Activated CD4-positive, alpha-beta memory T cell treated with anti-CD3 and anti-CD28 coated beads, Interleukin-2, amount 10 ng/mL, durations not matched to agents 7 days and 5 days (primary cell): ENCODE data around the gene PRKCE. TPM values are rescaled to one million over a fixed set of nuclear protein-coding genes. Genes with fewer than 3 reads are reported as not detected.
"Not testable (repeated sequence)": the region's sequence is repeated elsewhere in the genome, so short reads cannot be mapped to it uniquely, and the experiment has no call there.

ENCODE experiments used
- CTCF ChIA-PET: fragments of 350-600 bp; sonication (Branson Sonifier 250); formaldehyde crosslinking; loops from one replicate; lab custom pipeline; 2021; ENCODE audit warnings: antibody characterized with exemption, inconsistent platforms; lab: Charles Lee
- POLR2A ChIA-PET: fragments of 350-600 bp; sonication (Branson Sonifier 250); formaldehyde crosslinking; loops from one replicate; lab custom pipeline; 2021; ENCODE audit warnings: antibody characterized with exemption; lab: Charles Lee
- DNase-seq: peaks from one replicate; pipeline ENCODE4 v3.0.0-alpha.2; 2020
- H3K27ac Mint-ChIP-seq: one replicate; pipeline ENCODE4 v1.8.0; 2021; ENCODE audit warnings: mild to moderate bottlenecking, mixed read lengths
- H3K27me3 Mint-ChIP-seq: one replicate; pipeline ENCODE4 v1.8.0; 2021; ENCODE audit warnings: mixed read lengths
- H3K36me3 Mint-ChIP-seq: one replicate; pipeline ENCODE4 v1.8.0; 2021; ENCODE audit warnings: low read depth, mixed read lengths
- H3K4me1 Mint-ChIP-seq: one replicate; pipeline ENCODE4 v1.8.0; 2021; ENCODE audit warnings: mixed read lengths
- H3K4me3 Mint-ChIP-seq: one replicate; pipeline ENCODE4 v1.8.0; 2021; ENCODE audit warnings: mild to moderate bottlenecking, mixed read lengths
- H3K9me3 Mint-ChIP-seq: one replicate; pipeline ENCODE4 v1.8.0; 2021; ENCODE audit warnings: mixed read lengths
- total RNA-seq, 2 experiments: library from RNA; stranded (reverse); gene quantifications; one replicate each; pipeline ENCODE4 v1.2.3, GENCODE V29; 2021

PRKCE gene
- total RNA-seq, 2 experiments from 2014 or later, result 20.6 to 23.3 TPM

- no peaks in the 10 kb centered on the region for H3K4me1 Mint-ChIP-seq
- H3K9me3 Mint-ChIP-seq, result no peaks in the 10 kb centered on the region
- POLR2A ChIA-PET, result interaction anchor here (1.3 kb wide), 1 partner anchor 65 kb away, joined by 4 read pairs; no protein-coding TSS in a partner anchor
- no peak for DNase-seq
- no peaks in the 10 kb centered on the region for H3K27me3 Mint-ChIP-seq
- no peak overlapping the region for H3K4me3 Mint-ChIP-seq
- H3K27ac Mint-ChIP-seq, result no peak overlapping the region
- no peaks in the 10 kb centered on the region for H3K36me3 Mint-ChIP-seq
- CTCF ChIA-PET, result no interaction called here
Measured at GRCh38 chr2:45714679-45715078, 63.2 kb downstream of the PRKCE start.

- DNase-seq, result no peak
- POLR2A ChIA-PET, result no interaction called here
- H3K9me3 Mint-ChIP-seq, result no peaks in the 10 kb centered on the region
Measured at GRCh38 chr2:45715601-45716379, 64.3 kb downstream of the PRKCE start.

GRCh38 chr2:45716432-45716831, 65.0 kb downstream of the PRKCE start:
- POLR2A ChIA-PET, DNase-seq, H3K4me1 Mint-ChIP-seq, H3K27me3 Mint-ChIP-seq, CTCF ChIA-PET, H3K9me3 Mint-ChIP-seq, H3K27ac Mint-ChIP-seq, H3K36me3 Mint-ChIP-seq, H3K4me3 Mint-ChIP-seq: not testable (repeated sequence)

More at GRCh38 chr2:45715601-45716379, 64.3 kb downstream of the PRKCE start:
- Mint-ChIP-seq H3K27ac (no peak overlapping the region), H3K27me3 (no peaks in the 10 kb centered on the region), H3K4me3 (no peak overlapping the region), H3K36me3 (no peaks in the 10 kb centered on the region), H3K4me1 (no peaks in the 10 kb centered on the region)
- CTCF ChIA-PET, result no interaction called here

- no peaks in the 10 kb centered on the region for H3K27me3 Mint-ChIP-seq
- ChIA-PET CTCF (no interaction called here), POLR2A (no interaction called here)
- DNase-seq, result no peak
- H3K4me1 Mint-ChIP-seq, result no peaks in the 10 kb centered on the region
- no peaks in the 10 kb centered on the region for H3K9me3 Mint-ChIP-seq
- no peak overlapping the region for H3K27ac Mint-ChIP-seq
- H3K4me3 Mint-ChIP-seq, result no peak overlapping the region
- H3K36me3 Mint-ChIP-seq, result no peaks in the 10 kb centered on the region
Measured at GRCh38 chr2:45716915-45717314, 65.4 kb downstream of the PRKCE start.

GRCh38 chr2:45720210-45720609, 68.7 kb downstream of the PRKCE start:
- no peaks in the 10 kb centered on the region for H3K9me3 Mint-ChIP-seq
- ChIA-PET POLR2A (no interaction called here), CTCF (no interaction called here)
- DNase-seq, result no peak
- no peaks in the 10 kb centered on the region for H3K27me3 Mint-ChIP-seq
- H3K27ac Mint-ChIP-seq, result no peak overlapping the region
- no peaks in the 10 kb centered on the region for H3K36me3 Mint-ChIP-seq
- H3K4me3 Mint-ChIP-seq, result no peak overlapping the region
- peaks cover 12% of the 10 kb centered on the region for H3K4me1 Mint-ChIP-seq

GRCh38 chr2:45721150-45721549, 69.7 kb downstream of the PRKCE start:
- ChIA-PET CTCF (no interaction called here), POLR2A (interaction anchor here (0.5 kb wide), 1 partner anchor 1203 kb away, joined by 3 read pairs; no protein-coding TSS in a partner anchor)
- no peak overlapping the region for H3K27ac Mint-ChIP-seq

GRCh38 chr2:45722477-45722876, 71.0 kb downstream of the PRKCE start:
- Mint-ChIP-seq H3K27ac (no peak overlapping the region), H3K4me3 (no peak overlapping the region), H3K27me3 (no peaks in the 10 kb centered on the region), H3K36me3 (no peaks in the 10 kb centered on the region), H3K4me1 (peaks cover 12% of the 10 kb centered on the region), H3K9me3 (no peaks in the 10 kb centered on the region)
- DNase-seq, result no peak
- POLR2A ChIA-PET, result no interaction called here
- CTCF ChIA-PET, result no interaction called here

More at GRCh38 chr2:45721150-45721549, 69.7 kb downstream of the PRKCE start:
- H3K9me3 Mint-ChIP-seq, result no peaks in the 10 kb centered on the region
- peaks cover 12% of the 10 kb centered on the region for H3K4me1 Mint-ChIP-seq
- no peaks in the 10 kb centered on the region for H3K36me3 Mint-ChIP-seq
- H3K27me3 Mint-ChIP-seq, result no peaks in the 10 kb centered on the region
- no peak overlapping the region for H3K4me3 Mint-ChIP-seq
- DNase-seq, result no peak

- CTCF ChIA-PET, result no interaction called here
Measured at GRCh38 chr2:45723857-45724256, 72.4 kb downstream of the PRKCE start.

GRCh38 chr2:45724335-45724734, 72.9 kb downstream of the PRKCE start:
- Mint-ChIP-seq H3K27me3 (no peaks in the 10 kb centered on the region), H3K36me3 (no peaks in the 10 kb centered on the region), H3K9me3 (no peaks in the 10 kb centered on the region), H3K4me3 (no peak overlapping the region), H3K27ac (no peak overlapping the region), H3K4me1 (peaks cover 12% of the 10 kb centered on the region)
- DNase-seq, result no peak
- ChIA-PET CTCF (no interaction called here), POLR2A (interaction anchor here (0.6 kb wide), 1 partner anchor 39 kb away, joined by 3 read pairs; no protein-coding TSS in a partner anchor)

More at GRCh38 chr2:45723857-45724256, 72.4 kb downstream of the PRKCE start:
- no peaks in the 10 kb centered on the region for H3K9me3 Mint-ChIP-seq
- no peak overlapping the region for H3K4me3 Mint-ChIP-seq
- POLR2A ChIA-PET, result interaction anchor here (0.6 kb wide), 1 partner anchor 39 kb away, joined by 3 read pairs; no protein-coding TSS in a partner anchor
- no peaks in the 10 kb centered on the region for H3K27me3 Mint-ChIP-seq
- peaks cover 12% of the 10 kb centered on the region for H3K4me1 Mint-ChIP-seq
- no peaks in the 10 kb centered on the region for H3K36me3 Mint-ChIP-seq
- H3K27ac Mint-ChIP-seq, result no peak overlapping the region
- no peak for DNase-seq

GRCh38 chr2:45725731-45726130, 74.3 kb downstream of the PRKCE start:
- CTCF ChIA-PET, result no interaction called here
- Mint-ChIP-seq H3K4me3 (no peak overlapping the region), H3K4me1 (peaks cover 12% of the 10 kb centered on the region), H3K9me3 (no peaks in the 10 kb centered on the region), H3K27ac (no peak overlapping the region), H3K36me3 (no peaks in the 10 kb centered on the region), H3K27me3 (no peaks in the 10 kb centered on the region)
- POLR2A ChIA-PET, result no interaction called here
- no peak for DNase-seq

- DNase-seq, result no peak
- Mint-ChIP-seq H3K9me3 (no peaks in the 10 kb centered on the region), H3K36me3 (no peaks in the 10 kb centered on the region), H3K4me1 (peaks cover 12% of the 10 kb centered on the region), H3K27me3 (no peaks in the 10 kb centered on the region), H3K27ac (no peak overlapping the region), H3K4me3 (no peak overlapping the region)
- ChIA-PET CTCF (no interaction called here), POLR2A (no interaction called here)
Measured at GRCh38 chr2:45726188-45726587, 74.7 kb downstream of the PRKCE start.

GRCh38 chr2:45728458-45728942, 77.0 kb downstream of the PRKCE start:
- no peaks in the 10 kb centered on the region for H3K9me3 Mint-ChIP-seq
- no peak for DNase-seq
- no peaks in the 10 kb centered on the region for H3K27me3 Mint-ChIP-seq
- peaks cover 10% of the 10 kb centered on the region for H3K4me1 Mint-ChIP-seq
- ChIA-PET CTCF (no interaction called here), POLR2A (no interaction called here)
- H3K4me3 Mint-ChIP-seq, result no peak overlapping the region
- no peaks in the 10 kb centered on the region for H3K36me3 Mint-ChIP-seq
- H3K27ac Mint-ChIP-seq, result no peak overlapping the region

GRCh38 chr2:45729753-45730512, 78.5 kb downstream of the PRKCE start:
- H3K36me3 Mint-ChIP-seq, result no peaks in the 10 kb centered on the region
- no peak for DNase-seq
- ChIA-PET CTCF (no interaction called here), POLR2A (no interaction called here)
- H3K27me3 Mint-ChIP-seq, result no peaks in the 10 kb centered on the region
- H3K4me1 Mint-ChIP-seq, result no peaks in the 10 kb centered on the region
- H3K4me3 Mint-ChIP-seq, result no peak overlapping the region
- H3K27ac Mint-ChIP-seq, result no peak overlapping the region
- no peaks in the 10 kb centered on the region for H3K9me3 Mint-ChIP-seq
